ENCODE data around the gene HES4. TPM values are rescaled to one million over a fixed set of nuclear protein-coding genes. Genes with fewer than 3 reads are reported as not detected.

The HES4 gene
- total and polyA plus RNA-seq, 2 donors (not counting 3 experiments of a cell fraction or from before 2014, with no cell fraction given) = 30.5 to 37.6 TPM

GRCh38 chr1:958823-959730, 40.8 kb downstream of the HES4 start, which contains the start of gene NOC2L:
Gene NOC2L, minus strand, starts transcription at chr1:959256. Its CDS starts 16 bp downstream, at chr1:959240.
- FAIRE-seq (peak; percentile 85), DNase-seq (ENCODE audit: low read depth, low spot score) (peak; percentile 82)
- H3K4me1 ChIP-seq (ENCODE audit: control insufficient read depth, extremely low read depth, insufficient read depth, low read length) = peaks cover 5% of the 10 kb centered on the region
- TF ChIP-seq MAX (IDR thresholded peaks at IDR 0.05; ENCODE audit: insufficient read depth, insufficient read length) (peak; percentile 37), POLR2A (IDR thresholded peaks at IDR 0.05; ENCODE audit: low read depth, low read length) (peak; percentile 74), MYC (IDR thresholded peaks at IDR 0.05; ENCODE audit: low read depth, low read length) (peak; percentile 83), POLR2AphosphoS5 (IDR thresholded peaks at IDR 0.05; ENCODE audit: insufficient read depth, low read depth, low read length) (peak; percentile 90), JUN (IDR thresholded peaks at IDR 0.05; ENCODE audit: borderline replicate concordance, insufficient read depth, insufficient read length, low read depth) (no peak), FOS (IDR thresholded peaks at IDR 0.05; ENCODE audit: borderline replicate concordance, insufficient read depth, low read length) (no peak), EZH2 (IDR thresholded peaks at IDR 0.05; ENCODE audit: borderline replicate concordance, low read depth, low read length, severe bottlenecking) (no peak), GATA2 (IDR thresholded peaks at IDR 0.05; ENCODE audit: insufficient read depth, insufficient read length, low read depth, low read length) (no peak), CTCF (IDR thresholded peaks at IDR 0.05; ENCODE audit: extremely low read depth in 1 of 2, insufficient read depth in 1 of 2, low read depth in 1 of 2, low read length in 2 of 2) (no peak)
- ChIA-PET CTCF (interaction anchor here (0.8 to 1.4 kb wide), 7 partner anchors 15 to 105 kb away, joined by 3 to 6 read pairs (median 3); no protein-coding TSS in a partner anchor), POLR2A (no interaction called here)
- dilution Hi-C loops (cut with MboI; ENCODE audit: extremely low pct_ligation_motif_present, low sequenced_read_pairs) (no loop called here), intact Hi-C loops (cut with micrococcal nuclease) (loop anchor here (1.0 to 5.0 kb wide), 2 partner anchors 37 to 110 kb away; partner anchors contain the start of gene SAMD11)
- no peaks in the 10 kb centered on the region for H3K9me3 ChIP-seq (replicated peaks; ENCODE audit: control insufficient read depth, insufficient read depth, low read length)
- H3K9ac ChIP-seq (replicated peaks; ENCODE audit: extremely low read depth, insufficient read depth, low read length) = peak within 1 kb of the TSS; percentile 76
- H3K9me1 ChIP-seq (replicated peaks; ENCODE audit: control insufficient read depth, extremely low read depth, insufficient read depth, low read length) = no peaks in the 10 kb centered on the region
- BruUV-seq (replicated peaks) = TSS peak; percentile 87
- H2AFZ ChIP-seq (ENCODE audit: low read depth, low read length) = peak within 1 kb of the TSS; percentile 83
- H3K27ac ChIP-seq (ENCODE audit: insufficient read depth, low read depth, low read length) = peak within 1 kb of the TSS; percentile 14
- H4K20me1 ChIP-seq (replicated peaks; ENCODE audit: control insufficient read depth, extremely low read depth, insufficient read depth, low read length) = no peaks in the 10 kb centered on the region
- H3K4me2 ChIP-seq (ENCODE audit: insufficient read depth, low read length) = peak within 1 kb of the TSS; percentile 74
- H3K36me3 ChIP-seq (ENCODE audit: control insufficient read depth in 2 of 2, extremely low read depth in 1 of 2, insufficient read depth in 2 of 2, low read length in 2 of 2) = peaks cover 0 to 24% of the 10 kb centered on the region in 2 experiments
- H3K4me3 ChIP-seq (replicated peaks in 1 of 3; ENCODE audit: insufficient read depth in 1 of 3, low read depth in 1 of 3, low read length in 3 of 3) = peak within 1 kb of the TSS; percentile 81 to 97 (median 85)
- peaks cover 18% of the 10 kb centered on the region for H3K79me2 ChIP-seq (ENCODE audit: control insufficient read depth, insufficient read depth, low read length)
- H3K27me3 ChIP-seq (ENCODE audit: control insufficient read depth in 2 of 2, insufficient read depth in 2 of 2, low read length in 2 of 2) = no peaks in the 10 kb centered on the region
